Kidney epithelial cell (primary cell): Measurements from ENCODE around the gene KIFC3. TPM values are rescaled to one million over a fixed set of nuclear protein-coding genes. Genes with fewer than 3 reads are reported as not detected.

ENCODE experiments used
- DNase-seq: peaks from one replicate; pipeline ENCODE4 v3.0.0-alpha.2; 2010; ENCODE audit warnings: low read depth
- H3K27me3 ChIP-seq: 2 replicates; pipeline ENCODE4 v1.6.0; 2011; ENCODE audit warnings: low read length; ENCODE audit not compliant: control insufficient read depth, insufficient read depth
- H3K36me3 ChIP-seq: 2 replicates; pipeline ENCODE4 v1.5.1; 2011; ENCODE audit warnings: low read length; ENCODE audit not compliant: control insufficient read depth, insufficient read depth
- H3K4me3 ChIP-seq: 2 replicates; pipeline ENCODE4 v1.5.1; 2011; ENCODE audit warnings: low read depth, mild to moderate bottlenecking, control low read depth, low read length
- CTCF ChIP-seq: IDR thresholded peaks from 2 replicates; pipeline ENCODE4 v1.5.1; 2011; ENCODE audit warnings: mild to moderate bottlenecking, moderate library complexity, low read length, control low read depth, inconsistent platforms; ENCODE audit not compliant: insufficient read depth, poor library complexity, severe bottlenecking
- total RNA-seq: library from RNA; depleted of rRNA; stranded (reverse); fragments of >200 nt; gene quantifications from 2 replicates; pipeline ENCODE4 v1.2.3, GENCODE V29; 2015

Gene KIFC3
- total RNA-seq, 1 donor from 2014 or later = 84.9 TPM

- no peak for TF ChIP-seq CTCF
- Histone ChIP-seq H3K27me3 (no peaks in the 10 kb centered on the region), H3K36me3 (no peaks in the 10 kb centered on the region), H3K4me3 (no peak overlapping the region)
- no peak for DNase-seq
Observed at GRCh38 chr16:57740423-57741071, 61.7 kb downstream of the KIFC3 start.

DNA sequence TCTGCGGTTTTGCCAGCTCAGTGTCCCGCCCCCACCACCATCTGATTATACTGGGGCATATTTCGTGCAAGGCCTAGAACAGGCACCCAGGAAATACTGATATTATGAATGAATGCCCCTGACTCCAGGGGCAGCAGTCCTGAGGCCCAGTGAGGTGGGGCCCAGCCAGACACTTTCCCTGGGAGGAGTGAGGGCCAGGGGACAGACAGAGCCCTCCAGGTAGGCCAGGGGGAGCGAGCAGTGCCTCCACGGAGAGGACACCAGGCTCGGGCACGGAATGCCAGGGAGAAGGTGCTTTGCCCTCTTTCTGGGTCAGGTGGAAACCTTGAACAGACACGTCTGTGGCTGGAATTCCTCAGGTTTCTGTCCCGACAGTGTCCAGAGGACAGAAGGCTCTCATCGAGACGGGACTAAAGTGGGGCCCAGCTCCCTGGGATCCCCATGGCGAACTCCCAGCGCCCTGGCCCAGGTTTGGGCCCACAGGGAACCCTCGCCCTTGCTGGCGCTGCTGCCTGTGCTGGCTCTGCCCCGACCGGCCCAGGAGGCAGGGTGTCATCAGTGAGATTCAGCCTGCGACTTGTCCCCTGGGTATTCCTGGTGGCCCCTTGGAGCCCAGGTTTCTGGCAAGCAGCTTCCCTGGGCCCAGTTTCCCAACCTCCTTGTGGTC lies 62.4 kb downstream of the KIFC3 start:
- no peaks in the 10 kb centered on the region for H3K36me3 ChIP-seq
- no peak for DNase-seq
- no peak overlapping the region for H3K4me3 ChIP-seq
- TF ChIP-seq CTCF = no peak
- no peaks in the 10 kb centered on the region for H3K27me3 ChIP-seq

DNA sequence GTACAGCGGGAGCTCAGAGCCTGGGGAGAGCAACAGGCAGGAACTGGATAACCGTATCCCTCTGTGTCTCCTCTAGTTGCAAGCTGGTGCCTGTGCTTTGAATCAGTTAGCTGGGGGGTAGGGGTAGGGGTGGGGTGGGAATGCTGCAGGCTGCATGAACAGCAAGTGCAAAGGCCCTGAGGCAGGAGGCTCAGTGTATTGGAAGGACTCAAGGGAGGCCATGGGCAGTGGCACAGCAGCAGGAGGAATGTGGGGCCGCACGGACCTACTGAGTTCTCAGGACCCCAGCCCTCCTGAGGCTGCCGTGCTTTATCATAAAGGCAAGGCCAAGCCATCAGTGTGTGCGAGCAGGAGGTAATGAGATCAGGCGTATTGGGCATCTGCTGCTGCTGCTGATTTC lies 63.4 kb downstream of the KIFC3 start:
- no peak for DNase-seq
- TF ChIP-seq CTCF = no peak
- H3K4me3 ChIP-seq = no peak overlapping the region
- H3K36me3 ChIP-seq = no peaks in the 10 kb centered on the region
- H3K27me3 ChIP-seq = no peaks in the 10 kb centered on the region

DNA sequence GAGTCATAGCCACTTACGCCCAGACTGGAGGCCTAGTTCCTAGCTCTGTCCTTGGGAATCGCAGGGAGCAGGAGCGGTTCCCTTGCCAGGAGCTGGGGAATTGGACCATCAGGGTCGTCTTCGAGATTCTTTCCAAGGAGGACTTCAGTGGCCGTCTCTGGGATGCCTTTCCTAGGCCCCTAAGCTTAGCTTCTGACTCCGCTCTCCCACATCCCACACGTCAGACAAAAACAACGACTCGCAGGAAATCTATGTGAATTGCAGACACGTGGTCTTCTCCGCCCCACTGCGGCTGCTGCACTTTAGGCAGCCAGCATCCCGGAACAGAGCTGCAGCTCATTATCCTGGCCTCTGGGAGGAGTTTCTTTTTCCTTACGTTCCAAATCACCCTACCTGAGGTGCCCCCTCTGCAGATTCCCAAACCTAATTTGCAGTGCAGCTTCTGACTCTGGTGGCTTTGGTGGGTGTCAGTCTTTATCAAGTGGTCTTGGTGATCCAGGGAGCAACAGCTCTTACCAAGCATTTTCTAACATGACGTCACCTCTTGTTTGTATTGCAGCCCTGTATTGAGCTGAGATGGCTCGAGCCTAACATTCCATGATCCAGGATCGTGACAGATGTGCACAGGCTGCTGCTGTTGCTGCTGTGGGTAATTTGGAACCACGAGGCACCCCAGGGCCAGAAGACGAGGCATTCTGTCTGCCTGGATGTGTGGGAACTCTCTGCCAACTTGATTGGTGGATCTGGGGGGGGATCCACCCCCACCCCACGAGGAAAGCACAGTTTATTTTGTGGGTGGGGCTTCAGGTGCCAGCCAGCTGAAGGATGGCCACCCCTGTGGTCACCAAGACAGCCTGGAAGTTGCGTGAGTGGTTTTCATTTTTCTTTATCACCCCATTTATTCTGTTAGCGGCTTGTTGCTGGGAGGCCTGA lies 65.6 kb downstream of the KIFC3 start:
- Histone ChIP-seq H3K36me3 (no peaks in the 10 kb centered on the region), H3K4me3 (peak overlapping the region; percentile 92), H3K27me3 (no peaks in the 10 kb centered on the region)
- DNase-seq = peak; percentile 50
- TF ChIP-seq CTCF = peak; percentile 24

DNA sequence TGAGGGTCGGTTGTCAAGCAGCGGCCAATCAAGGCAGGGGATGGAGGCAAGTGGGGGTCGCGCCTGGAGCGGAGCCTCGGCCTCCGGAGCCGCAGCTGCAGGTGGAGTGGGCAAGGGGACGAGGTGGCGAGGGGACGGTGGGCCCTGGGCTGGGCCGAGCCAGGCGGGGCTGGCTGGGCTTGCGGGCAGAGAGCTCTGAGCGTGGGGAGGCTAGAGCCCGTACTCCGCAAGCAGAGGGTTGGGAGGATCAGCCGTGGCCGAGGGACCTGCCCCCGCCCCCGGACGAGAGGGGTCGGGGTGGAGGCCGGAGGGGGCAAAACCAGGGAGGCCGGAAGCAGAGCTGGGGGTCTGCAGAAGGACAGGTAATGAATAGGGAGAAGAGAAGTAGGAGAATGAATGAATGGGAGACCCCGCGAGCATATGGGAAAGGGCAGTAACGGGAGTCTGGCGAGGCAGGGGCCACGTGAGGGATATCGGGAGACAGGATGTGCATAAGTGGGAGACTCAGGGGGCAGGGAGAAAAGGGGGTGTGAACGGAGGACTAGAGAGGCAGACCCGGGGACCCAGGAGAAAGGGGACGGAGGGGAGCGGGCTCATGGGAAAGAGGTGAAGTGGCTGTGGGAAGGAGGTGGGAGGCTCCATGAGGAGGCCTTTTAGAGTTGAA lies 66.4 kb downstream of the KIFC3 start, which contains the start of gene KATNB1:
Gene KATNB1 (plus strand): TSS at position 16 of the 664 bp plus-strand sequence. CDS start 1,474 bp downstream, outside the sequence.
- Histone ChIP-seq H3K4me3 (peak within 1 kb of the TSS; percentile 92), H3K36me3 (no peaks in the 10 kb centered on the region), H3K27me3 (no peaks in the 10 kb centered on the region)
- no peak for DNase-seq
- no peak for TF ChIP-seq CTCF
